D721Med (cell line): Measurements from ENCODE around the gene KCNJ12.
"Not testable (repeated sequence)": the region's sequence is repeated elsewhere in the genome, so short reads cannot be mapped to it uniquely, and the experiment has no call there.

Source experiments
- DNase-seq: peaks from one replicate; pipeline ENCODE4 v3.0.0; 2011; ENCODE audit warnings: low spot score; ENCODE audit not compliant: insufficient read length
- FAIRE-seq: peaks from 2 replicates; lab custom pipeline; 2011; peaks lifted over from hg19 to GRCh38; lab: Jason Lieb, UNC
- CTCF ChIP-seq: IDR thresholded peaks from 2 replicates; pipeline ENCODE4 v1.5.1; 2012; ENCODE audit warnings: mild to moderate bottlenecking, control low read depth; ENCODE audit not compliant: insufficient read depth; ENCODE audit errors: missing control alignments

Gene KCNJ12

GRCh38 chr17:21455761-21456160 is 79.6 kb downstream of the KCNJ12 start:
- TF ChIP-seq CTCF: no peak
- DNase-seq: no peak
- no peak for FAIRE-seq

- not testable (repeated sequence) for DNase-seq, FAIRE-seq
Observed at GRCh38 chr17:21456449-21456848, 80.3 kb downstream of the KCNJ12 start.

GRCh38 chr17:21457051-21458026 is 81.2 kb downstream of the KCNJ12 start:
- peak; percentile 50 for TF ChIP-seq CTCF
- FAIRE-seq (no peak), DNase-seq (peak; percentile 67)

GRCh38 chr17:21458054-21458453 is 81.9 kb downstream of the KCNJ12 start:
- no peak for FAIRE-seq
- no peak for TF ChIP-seq CTCF
- no peak for DNase-seq

GRCh38 chr17:21459536-21459935 is 83.4 kb downstream of the KCNJ12 start:
- DNase-seq (no peak), FAIRE-seq (no peak)
- no peak for TF ChIP-seq CTCF

GRCh38 chr17:21460358-21460757 is 84.2 kb downstream of the KCNJ12 start:
- TF ChIP-seq CTCF: no peak
- DNase-seq (no peak), FAIRE-seq (no peak)

GRCh38 chr17:21462237-21462636 is 86.1 kb downstream of the KCNJ12 start:
- no peak for TF ChIP-seq CTCF
- no peak for DNase-seq
- FAIRE-seq: no peak
